GM18951 (cell line): ENCODE results near the gene RELL2.
A peak's percentile ranks its signal among the peaks of the same experiment; 100 is the strongest.

ENCODE experiments used
- POLR2A ChIP-seq: IDR thresholded peaks from 4 replicates; pipeline ENCODE4 v1.6.1; 2011; ENCODE audit warnings: mild to moderate bottlenecking; ENCODE audit not compliant: insufficient read length, insufficient read depth; ENCODE audit errors: extremely low read depth
- in situ Hi-C: fragments of 300-500 bp; cut with MboI; formaldehyde crosslinking; loops from one replicate; pipeline ENCODE4 v1.12.0; 2022; ENCODE audit warnings: low sequenced_read_pairs, mixed read lengths, inconsistent platforms; ENCODE audit not compliant: unreplicated experiment

RELL2 gene

GRCh38 chr5:141611289-141611688, 25.5 kb upstream of the RELL2 start:
- no peak for TF ChIP-seq POLR2A

GRCh38 chr5:141613344-141613743, 23.5 kb upstream of the RELL2 start:
- in situ Hi-C loops = no loop called here
- no peak for TF ChIP-seq POLR2A

More at GRCh38 chr5:141611289-141611688, 25.5 kb upstream of the RELL2 start:
- in situ Hi-C loops = no loop called here

DNA sequence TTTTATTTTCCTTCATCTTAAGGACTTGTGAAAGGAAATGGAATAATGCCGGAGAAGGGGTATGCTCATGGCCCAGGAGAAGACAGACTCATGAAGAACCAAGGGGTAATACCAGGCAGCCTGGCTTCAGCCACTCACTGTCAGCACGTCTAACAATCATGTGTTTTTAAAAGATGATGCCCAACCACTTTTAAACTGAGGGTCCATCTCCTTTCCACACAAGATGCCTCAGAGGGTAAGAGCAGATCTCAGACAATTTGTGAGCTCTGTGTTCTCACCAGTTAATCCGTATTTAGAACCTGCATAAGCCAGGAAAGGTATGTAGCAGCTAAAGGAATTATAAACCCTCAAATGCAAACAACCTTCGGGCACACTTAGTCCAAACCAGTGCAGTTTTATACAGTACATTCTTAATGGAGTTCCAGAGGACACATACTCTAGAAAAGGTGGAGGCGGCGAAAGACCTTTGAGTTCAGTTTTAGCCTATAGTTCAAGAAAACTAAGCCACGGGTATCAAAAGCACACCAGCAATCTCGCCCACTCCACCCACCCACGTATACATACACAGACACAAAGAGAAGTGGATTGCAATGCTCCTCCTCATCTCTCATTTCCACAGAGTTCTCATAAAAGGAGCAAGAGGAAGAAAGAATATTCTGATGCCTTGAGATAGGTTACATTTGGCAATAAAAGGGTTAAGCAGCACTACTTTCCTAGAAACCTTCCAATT, 20.6 kb upstream of the RELL2 start:
- in situ Hi-C loops = no loop called here
- TF ChIP-seq POLR2A = no peak

GRCh38 chr5:141617128-141617527, 19.7 kb upstream of the RELL2 start:
- in situ Hi-C loops = no loop called here
- no peak for TF ChIP-seq POLR2A

DNA sequence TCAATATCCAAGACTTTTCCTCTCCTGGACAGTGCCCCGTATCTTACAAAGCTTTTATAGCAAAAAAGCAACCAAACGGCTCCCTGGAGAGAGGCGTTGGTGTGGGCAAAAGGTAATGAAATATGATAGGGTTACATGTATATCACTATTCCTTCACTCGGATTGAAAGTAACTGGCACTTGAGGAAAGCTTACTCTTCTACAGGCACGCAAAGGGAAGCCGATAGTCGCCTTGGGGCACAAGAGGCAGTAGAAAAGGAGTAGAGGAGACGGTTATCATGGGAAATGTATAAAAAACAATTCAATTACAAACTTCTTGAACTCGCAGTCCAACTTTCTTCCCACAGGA, 19.1 kb upstream of the RELL2 start:
- TF ChIP-seq POLR2A = no peak
- in situ Hi-C loops = no loop called here

DNA sequence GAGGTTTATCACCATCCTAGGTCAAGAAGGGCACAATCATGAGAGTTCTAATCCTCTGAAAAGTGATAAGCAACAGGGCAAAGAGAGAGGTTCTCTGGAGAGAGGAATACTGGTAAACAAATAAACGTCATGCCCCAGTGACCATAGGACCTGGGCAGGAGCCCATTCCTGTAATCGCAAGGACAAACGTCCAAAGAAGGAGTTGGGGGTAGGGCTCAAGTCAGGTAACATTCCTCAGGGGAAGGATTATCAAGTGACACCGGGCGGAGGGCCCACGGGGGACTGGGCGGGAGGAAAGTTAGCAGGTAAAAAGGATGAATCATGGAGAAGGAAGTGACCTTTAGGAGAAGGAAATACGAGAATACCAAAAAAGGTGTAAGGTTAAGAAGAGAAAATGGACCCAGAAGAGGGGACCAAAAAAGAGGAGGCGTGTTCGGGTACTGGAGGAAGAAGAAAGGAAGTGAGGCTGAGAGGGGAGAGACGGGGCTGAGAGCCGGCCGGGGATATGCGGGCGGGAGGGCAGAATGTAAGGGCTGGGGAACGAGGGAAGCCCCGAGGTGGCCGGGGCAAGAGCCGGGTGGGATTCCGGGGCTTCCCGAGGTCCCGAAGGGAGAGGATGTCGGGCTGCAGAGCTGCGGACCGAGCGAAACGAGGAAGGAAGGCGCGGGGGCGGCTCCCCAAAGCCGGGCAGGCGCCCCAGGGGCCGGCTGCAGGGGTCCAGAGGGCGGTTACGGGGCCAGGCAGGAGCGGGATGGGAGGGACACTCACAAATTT, 18.6 kb upstream of the RELL2 start:
- in situ Hi-C loops = no loop called here
- TF ChIP-seq POLR2A = no peak

- in situ Hi-C loops = no loop called here
- TF ChIP-seq POLR2A = peak; percentile 88
These were observed 17.8 kb upstream of the RELL2 start, which contains the start of gene DIAPH1 for GRCh38 chr5:141618804-141619554. Gene DIAPH1 (minus strand): TSS chr5:141619000. CDS start chr5:141618914, 86 bp downstream.

DNA sequence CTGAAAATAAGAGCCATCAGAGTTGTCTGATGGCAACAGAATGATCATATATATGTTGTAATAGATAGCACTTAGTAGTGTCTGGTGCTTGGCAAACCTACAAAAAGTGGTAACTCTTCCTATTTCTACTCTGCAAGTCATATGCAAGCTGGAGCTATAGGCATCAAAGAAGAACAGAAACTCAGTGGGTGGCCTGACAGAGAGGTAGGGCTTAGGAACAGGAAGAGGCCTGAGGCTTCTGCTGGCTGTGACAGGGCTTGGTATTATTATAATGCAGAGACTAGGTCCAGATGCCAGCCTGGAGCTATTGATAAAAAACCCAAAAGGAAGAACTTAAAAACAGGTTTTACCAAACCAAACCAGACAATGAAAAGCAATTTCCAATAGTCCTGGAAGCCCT, 13.6 kb upstream of the RELL2 start:
- TF ChIP-seq POLR2A = no peak
- in situ Hi-C loops = loop anchor here (5.0 kb wide), 1 partner anchor 36 kb away; no protein-coding TSS in a partner anchor

- no peak for TF ChIP-seq POLR2A
- in situ Hi-C loops = loop anchor here (5.0 kb wide), 1 partner anchor 36 kb away; no protein-coding TSS in a partner anchor
These were observed 13.2 kb upstream of the RELL2 start for GRCh38 chr5:141623611-141624010.

DNA sequence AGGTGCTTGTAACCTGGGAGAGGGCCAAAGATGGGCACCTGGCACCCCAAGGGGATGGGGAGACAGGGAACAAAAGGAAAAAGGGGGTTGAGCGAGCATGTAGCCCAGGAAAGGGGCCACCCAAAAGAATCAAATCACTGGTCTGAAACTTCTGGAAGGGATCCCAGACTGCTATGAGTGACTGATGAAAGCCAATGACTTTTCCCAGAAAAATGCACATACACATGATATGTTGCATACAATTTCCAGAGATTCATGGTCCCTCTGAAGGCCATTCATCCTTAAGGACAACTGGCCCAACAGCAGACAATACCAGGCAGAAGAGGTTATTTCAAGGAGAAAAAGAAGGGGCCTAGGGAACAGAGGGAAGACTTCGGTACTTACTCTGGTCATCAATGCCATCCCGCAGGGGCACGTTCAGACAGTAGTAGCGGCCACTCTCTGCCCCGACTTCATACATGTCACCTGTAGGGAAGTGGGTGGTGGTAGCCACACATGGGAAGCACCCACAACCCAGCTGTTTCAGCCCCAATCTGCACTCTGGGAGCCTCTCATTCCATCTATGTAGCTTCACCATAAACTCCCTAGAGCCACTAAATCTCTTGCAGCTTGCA, 8.5 kb upstream of the RELL2 start:
- in situ Hi-C loops = no loop called here
- no peak for TF ChIP-seq POLR2A

DNA sequence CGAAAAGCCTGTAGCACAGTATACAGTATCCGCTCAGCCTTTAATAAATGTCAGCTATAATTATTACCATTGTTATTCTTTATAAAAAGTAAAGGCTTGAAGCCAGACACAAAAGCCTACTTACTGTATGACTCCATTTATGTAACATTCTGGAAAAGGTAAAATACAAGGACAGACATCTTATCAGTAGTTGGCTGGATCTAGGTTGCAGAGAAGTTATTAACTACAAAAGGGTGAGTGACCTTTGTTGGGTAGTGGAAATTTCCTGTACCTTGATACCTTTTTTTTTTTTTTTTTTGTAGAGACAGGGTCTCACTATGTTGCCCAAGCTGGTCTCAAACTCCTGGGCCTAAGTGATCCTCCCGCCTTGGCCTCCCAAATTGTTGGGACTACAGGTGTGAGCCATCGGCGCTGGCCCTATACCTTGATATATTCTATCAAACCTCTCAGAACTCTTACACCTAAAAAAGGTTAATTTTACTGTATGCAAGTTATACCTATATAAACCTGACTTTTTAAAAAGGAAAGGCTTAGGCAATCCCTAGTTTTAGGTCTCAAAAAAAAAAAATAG, 6.1 kb upstream of the RELL2 start:
- in situ Hi-C loops = no loop called here
- no peak for TF ChIP-seq POLR2A

- in situ Hi-C loops = no loop called here
- TF ChIP-seq POLR2A = no peak
These were observed 4.1 kb upstream of the RELL2 start for GRCh38 chr5:141632650-141633049.
